ENCODE measurements around the gene LIF.

The LIF gene

DNA sequence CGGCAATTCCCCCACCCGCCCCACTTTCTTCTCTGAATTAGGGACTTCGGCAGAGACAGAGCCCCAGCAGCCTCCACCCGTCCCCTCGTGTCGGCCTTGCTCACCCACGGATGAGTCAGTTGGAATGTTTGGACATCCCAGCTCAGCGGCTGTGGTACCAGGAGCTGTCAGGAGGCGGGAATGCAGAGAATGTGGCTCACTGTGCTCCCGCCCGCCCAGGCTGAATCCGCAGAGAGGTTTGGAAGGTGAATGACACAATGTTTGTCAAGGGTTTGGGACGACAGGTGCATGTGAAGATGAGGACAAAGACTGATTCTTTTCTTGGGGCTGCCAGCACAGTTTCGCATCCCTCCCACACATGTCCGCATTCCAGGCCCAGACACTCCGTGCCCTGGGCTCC is 39.6 kb downstream of the LIF start (continued):
- TF ChIP-seq ZFP3 (CRISPR knock-in tag; IDR thresholded peaks at IDR 0.05) = no peak
- TF ChIP-seq, protein P1, sequence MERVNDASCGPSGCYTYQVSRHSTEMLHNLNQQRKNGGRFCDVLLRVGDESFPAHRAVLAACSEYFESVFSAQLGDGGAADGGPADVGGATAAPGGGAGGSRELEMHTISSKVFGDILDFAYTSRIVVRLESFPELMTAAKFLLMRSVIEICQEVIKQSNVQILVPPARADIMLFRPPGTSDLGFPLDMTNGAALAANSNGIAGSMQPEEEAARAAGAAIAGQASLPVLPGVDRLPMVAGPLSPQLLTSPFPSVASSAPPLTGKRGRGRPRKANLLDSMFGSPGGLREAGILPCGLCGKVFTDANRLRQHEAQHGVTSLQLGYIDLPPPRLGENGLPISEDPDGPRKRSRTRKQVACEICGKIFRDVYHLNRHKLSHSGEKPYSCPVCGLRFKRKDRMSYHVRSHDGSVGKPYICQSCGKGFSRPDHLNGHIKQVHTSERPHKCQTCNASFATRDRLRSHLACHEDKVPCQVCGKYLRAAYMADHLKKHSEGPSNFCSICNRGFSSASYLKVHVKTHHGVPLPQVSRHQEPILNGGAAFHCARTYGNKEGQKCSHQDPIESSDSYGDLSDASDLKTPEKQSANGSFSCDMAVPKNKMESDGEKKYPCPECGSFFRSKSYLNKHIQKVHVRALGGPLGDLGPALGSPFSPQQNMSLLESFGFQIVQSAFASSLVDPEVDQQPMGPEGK (CRISPR knock-in tag; IDR thresholded peaks at IDR 0.05; ENCODE audit: borderline replicate concordance) = no peak
- TF ChIP-seq, protein P2, sequence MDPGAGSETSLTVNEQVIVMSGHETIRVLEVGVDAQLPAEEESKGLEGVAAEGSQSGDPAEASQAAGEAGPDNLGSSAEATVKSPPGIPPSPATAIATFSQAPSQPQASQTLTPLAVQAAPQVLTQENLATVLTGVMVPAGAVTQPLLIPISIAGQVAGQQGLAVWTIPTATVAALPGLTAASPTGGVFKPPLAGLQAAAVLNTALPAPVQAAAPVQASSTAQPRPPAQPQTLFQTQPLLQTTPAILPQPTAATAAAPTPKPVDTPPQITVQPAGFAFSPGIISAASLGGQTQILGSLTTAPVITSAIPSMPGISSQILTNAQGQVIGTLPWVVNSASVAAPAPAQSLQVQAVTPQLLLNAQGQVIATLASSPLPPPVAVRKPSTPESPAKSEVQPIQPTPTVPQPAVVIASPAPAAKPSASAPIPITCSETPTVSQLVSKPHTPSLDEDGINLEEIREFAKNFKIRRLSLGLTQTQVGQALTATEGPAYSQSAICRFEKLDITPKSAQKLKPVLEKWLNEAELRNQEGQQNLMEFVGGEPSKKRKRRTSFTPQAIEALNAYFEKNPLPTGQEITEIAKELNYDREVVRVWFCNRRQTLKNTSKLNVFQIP (CRISPR knock-in tag; IDR thresholded peaks at IDR 0.05; ENCODE audit: borderline replicate concordance, low read depth) = no peak
- TF ChIP-seq, protein P3, sequence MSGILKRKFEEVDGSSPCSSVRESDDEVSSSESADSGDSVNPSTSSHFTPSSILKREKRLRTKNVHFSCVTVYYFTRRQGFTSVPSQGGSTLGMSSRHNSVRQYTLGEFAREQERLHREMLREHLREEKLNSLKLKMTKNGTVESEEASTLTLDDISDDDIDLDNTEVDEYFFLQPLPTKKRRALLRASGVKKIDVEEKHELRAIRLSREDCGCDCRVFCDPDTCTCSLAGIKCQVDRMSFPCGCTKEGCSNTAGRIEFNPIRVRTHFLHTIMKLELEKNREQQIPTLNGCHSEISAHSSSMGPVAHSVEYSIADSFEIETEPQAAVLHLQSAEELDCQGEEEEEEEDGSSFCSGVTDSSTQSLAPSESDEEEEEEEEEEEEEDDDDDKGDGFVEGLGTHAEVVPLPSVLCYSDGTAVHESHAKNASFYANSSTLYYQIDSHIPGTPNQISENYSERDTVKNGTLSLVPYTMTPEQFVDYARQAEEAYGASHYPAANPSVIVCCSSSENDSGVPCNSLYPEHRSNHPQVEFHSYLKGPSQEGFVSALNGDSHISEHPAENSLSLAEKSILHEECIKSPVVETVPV (CRISPR knock-in tag; IDR thresholded peaks at IDR 0.05) = no peak
- no peak for TF ChIP-seq CSDC2 (CRISPR knock-in tag; IDR thresholded peaks at IDR 0.05)
- no peak for TF ChIP-seq ESRRG (CRISPR knock-in tag; IDR thresholded peaks at IDR 0.05)

DNA sequence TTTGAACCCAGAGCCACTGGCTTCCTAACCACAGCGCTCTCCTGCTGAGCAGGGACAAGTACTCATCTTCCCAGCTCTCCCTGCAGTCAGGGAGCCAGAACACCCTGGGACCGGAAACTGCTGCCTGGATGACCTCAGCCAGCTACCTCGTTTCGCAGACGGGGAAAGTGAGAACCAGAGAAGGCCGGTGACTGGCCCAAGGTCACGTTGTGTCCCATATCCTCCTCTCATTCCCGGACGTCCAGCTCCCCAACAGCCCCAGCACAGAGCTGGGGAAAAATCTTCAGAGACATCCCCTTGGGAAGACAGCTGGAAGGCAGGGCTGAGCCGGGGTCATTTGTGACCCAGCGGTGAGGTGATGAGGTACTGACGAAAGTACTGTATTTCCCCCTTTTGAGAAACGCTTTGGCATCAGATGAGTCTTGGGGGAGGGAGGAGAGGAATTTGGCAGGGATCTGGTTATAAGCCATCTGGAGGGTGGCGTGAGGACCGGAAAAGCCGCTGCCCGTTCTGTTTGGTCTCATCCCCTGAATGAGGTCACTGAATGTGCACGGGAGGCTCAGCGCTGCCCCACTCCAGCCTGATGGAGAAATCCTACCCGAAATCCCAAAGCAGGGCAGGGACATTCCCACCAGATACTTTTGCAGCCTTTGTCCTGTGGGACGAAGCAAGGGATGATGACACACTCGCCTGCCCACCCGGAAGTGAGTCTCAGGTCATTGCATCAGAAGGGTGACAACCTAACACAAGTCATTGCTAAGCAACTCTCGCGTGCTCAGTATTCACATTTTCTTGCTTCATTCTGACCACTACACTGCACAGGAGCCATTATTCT is 41.1 kb downstream of the LIF start:
- TF ChIP-seq ISL1 (CRISPR knock-in tag; IDR thresholded peaks at IDR 0.05) (peak; percentile 31; the same call in 1 of the 2 replicates), CSDC2 (CRISPR knock-in tag; IDR thresholded peaks at IDR 0.05) (0 out of 2 replicates have a peak, but pooled peaks have one; percentile 3), BACH2 (CRISPR knock-in tag; IDR thresholded peaks at IDR 0.05; ENCODE audit: borderline replicate concordance) (no peak), ZC3H10 (CRISPR knock-in tag; IDR thresholded peaks at IDR 0.05) (no peak), ZNF8 (CRISPR knock-in tag; IDR thresholded peaks at IDR 0.05) (no peak), ZNF565 (CRISPR knock-in tag; conservative IDR thresholded peaks at IDR 0.05; ENCODE audit: low read depth) (no peak), TOX (CRISPR knock-in tag; IDR thresholded peaks at IDR 0.05; ENCODE audit: borderline replicate concordance) (no peak), ZNF70 (CRISPR knock-in tag; IDR thresholded peaks at IDR 0.05) (peak; percentile 49; the same call in 1 of the 2 replicates), ARNTL (CRISPR knock-in tag; IDR thresholded peaks at IDR 0.05; ENCODE audit: borderline replicate concordance, low read depth) (no peak), TCF4 (CRISPR knock-in tag; IDR thresholded peaks at IDR 0.05; ENCODE audit: borderline replicate concordance) (no peak), SNAI2 (CRISPR knock-in tag; IDR thresholded peaks at IDR 0.05) (no peak)
- TF ChIP-seq, protein P1 (CRISPR knock-in tag; IDR thresholded peaks at IDR 0.05; ENCODE audit: borderline replicate concordance) = no peak
- TF ChIP-seq, protein P4, sequence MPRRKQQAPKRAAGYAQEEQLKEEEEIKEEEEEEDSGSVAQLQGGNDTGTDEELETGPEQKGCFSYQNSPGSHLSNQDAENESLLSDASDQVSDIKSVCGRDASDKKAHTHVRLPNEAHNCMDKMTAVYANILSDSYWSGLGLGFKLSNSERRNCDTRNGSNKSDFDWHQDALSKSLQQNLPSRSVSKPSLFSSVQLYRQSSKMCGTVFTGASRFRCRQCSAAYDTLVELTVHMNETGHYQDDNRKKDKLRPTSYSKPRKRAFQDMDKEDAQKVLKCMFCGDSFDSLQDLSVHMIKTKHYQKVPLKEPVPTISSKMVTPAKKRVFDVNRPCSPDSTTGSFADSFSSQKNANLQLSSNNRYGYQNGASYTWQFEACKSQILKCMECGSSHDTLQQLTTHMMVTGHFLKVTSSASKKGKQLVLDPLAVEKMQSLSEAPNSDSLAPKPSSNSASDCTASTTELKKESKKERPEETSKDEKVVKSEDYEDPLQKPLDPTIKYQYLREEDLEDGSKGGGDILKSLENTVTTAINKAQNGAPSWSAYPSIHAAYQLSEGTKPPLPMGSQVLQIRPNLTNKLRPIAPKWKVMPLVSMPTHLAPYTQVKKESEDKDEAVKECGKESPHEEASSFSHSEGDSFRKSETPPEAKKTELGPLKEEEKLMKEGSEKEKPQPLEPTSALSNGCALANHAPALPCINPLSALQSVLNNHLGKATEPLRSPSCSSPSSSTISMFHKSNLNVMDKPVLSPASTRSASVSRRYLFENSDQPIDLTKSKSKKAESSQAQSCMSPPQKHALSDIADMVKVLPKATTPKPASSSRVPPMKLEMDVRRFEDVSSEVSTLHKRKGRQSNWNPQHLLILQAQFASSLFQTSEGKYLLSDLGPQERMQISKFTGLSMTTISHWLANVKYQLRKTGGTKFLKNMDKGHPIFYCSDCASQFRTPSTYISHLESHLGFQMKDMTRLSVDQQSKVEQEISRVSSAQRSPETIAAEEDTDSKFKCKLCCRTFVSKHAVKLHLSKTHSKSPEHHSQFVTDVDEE (CRISPR knock-in tag; IDR thresholded peaks at IDR 0.05) = no peak
- TF ChIP-seq, protein P3 (CRISPR knock-in tag; IDR thresholded peaks at IDR 0.05) = no peak
- peak; percentile 50 for ATAC-seq

Data from SK-N-SH treated with all-trans-retinoic acid at 6 μM for 48 hours (cell line).